SK-N-SH treated with all-trans-retinoic acid at 6 μM for 48 hours (cell line): ENCODE measurements around the gene MYO3B.

ENCODE experiments used
- ATAC-seq: fragments of 200-7000 bp; cut with Tn5 transposase; 3 replicates; pipeline ENCODE4 v1.9.1; 2020; ENCODE audit warnings: mild to moderate bottlenecking, moderate library complexity
- CREB5 ChIP-seq: fragments of 250-450 bp; sonication (Bioruptor Pico); IDR thresholded peaks from 2 replicates; pipeline ENCODE4 v1.5.1; 2020; ENCODE audit warnings: low read depth, mild to moderate bottlenecking, moderate library complexity
- CSDC2 ChIP-seq: fragments of 250-450 bp; sonication (Bioruptor Pico); IDR thresholded peaks from 2 replicates; pipeline ENCODE4 v1.5.0; 2020; ENCODE audit warnings: mild to moderate bottlenecking, moderate library complexity
- CSRNP3 ChIP-seq: fragments of 250-450 bp; sonication (Bioruptor Pico); IDR thresholded peaks from 2 replicates; pipeline ENCODE4 v1.5.1; 2021; ENCODE audit warnings: mild to moderate bottlenecking, moderate library complexity
- ESRRG ChIP-seq: fragments of 250-450 bp; sonication (Bioruptor Pico); IDR thresholded peaks from 2 replicates; pipeline ENCODE4 v1.6.1; 2021; ENCODE audit warnings: mild to moderate bottlenecking
- ISL1 ChIP-seq: fragments of 250-450 bp; sonication (Bioruptor Pico); IDR thresholded peaks from 2 replicates; pipeline ENCODE4 v2.1.2; 2022; ENCODE audit warnings: mild to moderate bottlenecking, moderate library complexity
- OSR1 ChIP-seq: fragments of 250-450 bp; sonication (Bioruptor Pico); IDR thresholded peaks from 2 replicates; pipeline ENCODE4 v1.8.0; 2022; ENCODE audit warnings: moderate library complexity, mild to moderate bottlenecking, inconsistent platforms
- PATZ1 ChIP-seq: fragments of 250-450 bp; sonication (Bioruptor Pico); IDR thresholded peaks from 2 replicates; pipeline ENCODE4 v1.8.0; 2020; ENCODE audit warnings: mild to moderate bottlenecking, moderate library complexity, borderline replicate concordance
- POU6F1 ChIP-seq: fragments of 250-450 bp; sonication (Bioruptor Pico); IDR thresholded peaks from 2 replicates; pipeline ENCODE4 v1.8.0; 2021; ENCODE audit warnings: low read depth, mild to moderate bottlenecking, moderate library complexity, borderline replicate concordance
- PPARA ChIP-seq: fragments of 250-450 bp; sonication (Bioruptor Pico); IDR thresholded peaks from 2 replicates; pipeline ENCODE4 v1.5.0; 2020; ENCODE audit warnings: mild to moderate bottlenecking, borderline replicate concordance
- RARB ChIP-seq: fragments of 250-450 bp; sonication (Bioruptor Pico); IDR thresholded peaks from 2 replicates; pipeline ENCODE4 v1.8.0; 2021; ENCODE audit warnings: mild to moderate bottlenecking, moderate library complexity
- SNAI2 ChIP-seq: fragments of 250-450 bp; sonication (Bioruptor Pico); IDR thresholded peaks from 2 replicates; pipeline ENCODE4 v1.5.0; 2020; ENCODE audit warnings: mild to moderate bottlenecking, moderate library complexity
- TCF4 ChIP-seq: fragments of 250-450 bp; sonication (Bioruptor Pico); IDR thresholded peaks from 2 replicates; pipeline ENCODE4 v1.8.0; 2021; ENCODE audit warnings: mild to moderate bottlenecking, moderate library complexity, borderline replicate concordance
- TOX ChIP-seq: fragments of 250-450 bp; sonication (Bioruptor Pico); IDR thresholded peaks from 2 replicates; pipeline ENCODE4 v1.8.0; 2021; ENCODE audit warnings: mild to moderate bottlenecking, moderate library complexity, borderline replicate concordance
- TSHZ2 ChIP-seq: fragments of 250-450 bp; sonication (Bioruptor Pico); IDR thresholded peaks from 2 replicates; pipeline ENCODE4 v1.5.0; 2020; ENCODE audit warnings: mild to moderate bottlenecking, moderate library complexity
- ZC3H10 ChIP-seq: fragments of 250-450 bp; sonication (Bioruptor Pico); IDR thresholded peaks from 2 replicates; pipeline ENCODE4 v1.5.1; 2021; ENCODE audit warnings: mild to moderate bottlenecking, moderate library complexity
- ZFP3 ChIP-seq: fragments of 250-450 bp; sonication (Bioruptor Pico); IDR thresholded peaks from 2 replicates; pipeline ENCODE4 v1.5.0; 2020; ENCODE audit warnings: mild to moderate bottlenecking, moderate library complexity
- ZFP30 ChIP-seq: fragments of 450-650 bp; formaldehyde crosslinking; IDR thresholded peaks from 2 replicates; pipeline ENCODE4 v1.5.0; 2022; ENCODE audit warnings: mild to moderate bottlenecking, moderate library complexity
- ZNF565 ChIP-seq: fragments of 450-650 bp; formaldehyde crosslinking; conservative IDR thresholded peaks from 2 replicates; pipeline ENCODE4 v1.5.0; 2020; ENCODE audit warnings: low read depth, mild to moderate bottlenecking, moderate library complexity
- ZNF70 ChIP-seq: fragments of 450-650 bp; formaldehyde crosslinking; IDR thresholded peaks from 2 replicates; pipeline ENCODE4 v1.5.0; 2020; ENCODE audit warnings: mild to moderate bottlenecking, moderate library complexity
- ZNF8 ChIP-seq: fragments of 450-650 bp; formaldehyde crosslinking; IDR thresholded peaks from 2 replicates; pipeline ENCODE4 v1.5.0; 2020; ENCODE audit warnings: mild to moderate bottlenecking, moderate library complexity

MYO3B gene

GRCh38 chr2:170601489-170601888, 423.5 kb downstream of the MYO3B start:
- no peak for ATAC-seq
- no peak for TF ChIP-seq OSR1 (CRISPR knock-in tag)
- TF ChIP-seq ZNF70 (CRISPR knock-in tag) = no peak
- TF ChIP-seq ZC3H10 (CRISPR knock-in tag) = no peak

GRCh38 chr2:170605862-170606261, 427.9 kb downstream of the MYO3B start:
- no peak for TF ChIP-seq ZNF8 (CRISPR knock-in tag)
- no peak for TF ChIP-seq ESRRG (CRISPR knock-in tag)
- TF ChIP-seq CSDC2 (CRISPR knock-in tag) = no peak
- no peak for TF ChIP-seq OSR1 (CRISPR knock-in tag)
- TF ChIP-seq PATZ1 = no peak
- TF ChIP-seq CSRNP3 (CRISPR knock-in tag) = no peak
- TF ChIP-seq PPARA = no peak
- no peak for TF ChIP-seq ZNF565 (CRISPR knock-in tag)
- no peak for TF ChIP-seq TOX (CRISPR knock-in tag)
- no peak for ATAC-seq

GRCh38 chr2:170607171-170607570, 429.2 kb downstream of the MYO3B start:
- TF ChIP-seq ZNF70 (CRISPR knock-in tag) = no peak
- no peak for TF ChIP-seq ISL1 (CRISPR knock-in tag)
- no peak for TF ChIP-seq ZNF8 (CRISPR knock-in tag)
- TF ChIP-seq ZFP30 (CRISPR knock-in tag) = no peak
- TF ChIP-seq ESRRG (CRISPR knock-in tag) = no peak
- TF ChIP-seq PPARA = no peak
- no peak for TF ChIP-seq TCF4 (CRISPR knock-in tag)
- no peak for TF ChIP-seq OSR1 (CRISPR knock-in tag)
- TF ChIP-seq TSHZ2 = no peak
- TF ChIP-seq POU6F1 = no peak
- TF ChIP-seq PATZ1 = no peak
- TF ChIP-seq TOX (CRISPR knock-in tag) = no peak
- no peak for TF ChIP-seq ZNF565 (CRISPR knock-in tag)
- TF ChIP-seq, all 23 proteins: peak for 0
- no peak for ATAC-seq

- no peak for ATAC-seq
- TF ChIP-seq ZC3H10 (CRISPR knock-in tag) = no peak
- no peak for TF ChIP-seq ZFP30 (CRISPR knock-in tag)
- no peak for TF ChIP-seq CSDC2 (CRISPR knock-in tag)
- TF ChIP-seq POU6F1 = no peak
- TF ChIP-seq PPARA = no peak
- no peak for TF ChIP-seq ZFP3 (CRISPR knock-in tag)
- no peak for TF ChIP-seq RARB
- no peak for TF ChIP-seq SNAI2 (CRISPR knock-in tag)
- no peak for TF ChIP-seq ESRRG (CRISPR knock-in tag)
- no peak for TF ChIP-seq ISL1 (CRISPR knock-in tag)
- no peak for TF ChIP-seq TCF4 (CRISPR knock-in tag)
- no peak for TF ChIP-seq ZNF70 (CRISPR knock-in tag)
- TF ChIP-seq ZNF565 (CRISPR knock-in tag) = no peak
- TF ChIP-seq CREB5 (CRISPR knock-in tag) = no peak
These were observed 432.7 kb downstream of the MYO3B start for GRCh38 chr2:170610615-170611014.
